Fibroblast of pulmonary artery (primary cell): ENCODE results near the gene MEAK7.
A peak's percentile ranks its signal among the peaks of the same experiment; 100 is the strongest.

ENCODE experiments used
- DNase-seq: peaks from one replicate; pipeline ENCODE4 v3.0.0-alpha.2; 2010; ENCODE audit warnings: low read depth
- H3K4me3 ChIP-seq: replicated peaks from 2 replicates; pipeline ENCODE4 v1.5.1; 2011; ENCODE audit warnings: low read depth, mild to moderate bottlenecking, control low read depth, low read length, moderate library complexity
- CTCF ChIP-seq: IDR thresholded peaks from 2 replicates; pipeline ENCODE4 v1.5.1; 2011; ENCODE audit warnings: mild to moderate bottlenecking, control low read depth, low read length, inconsistent platforms; ENCODE audit errors: missing control alignments

MEAK7 gene

GRCh38 chr16:84505249-84506187, 1.1 kb upstream of the MEAK7 start:
- no peak for DNase-seq
- H3K4me3 ChIP-seq = peak overlapping the region; percentile 94
- no peak for TF ChIP-seq CTCF

GRCh38 chr16:84503751-84504395, 586 bp downstream of the MEAK7 start:
- peak overlapping the region; percentile 94 for H3K4me3 ChIP-seq
- DNase-seq = no peak
- no peak for TF ChIP-seq CTCF

- DNase-seq = no peak
- H3K4me3 ChIP-seq = no peak overlapping the region
- TF ChIP-seq CTCF = no peak
Observed at GRCh38 chr16:84502581-84502980, 1.9 kb downstream of the MEAK7 start.

- no peak overlapping the region for H3K4me3 ChIP-seq
- no peak for DNase-seq
Observed at GRCh38 chr16:84502075-84502474, 2.4 kb downstream of the MEAK7 start.

GRCh38 chr16:84501077-84501735, 3.3 kb downstream of the MEAK7 start:
- no peak overlapping the region for H3K4me3 ChIP-seq
- no peak for TF ChIP-seq CTCF
- no peak for DNase-seq

More at GRCh38 chr16:84502075-84502474, 2.4 kb downstream of the MEAK7 start:
- no peak for TF ChIP-seq CTCF

GRCh38 chr16:84500531-84500930, 3.9 kb downstream of the MEAK7 start:
- no peak overlapping the region for H3K4me3 ChIP-seq
- no peak for DNase-seq
- TF ChIP-seq CTCF = no peak
